Karpas-422 (cell line): ENCODE measurements around the gene PANK1. TPM values are rescaled to one million over a fixed set of nuclear protein-coding genes. Genes with fewer than 3 reads are reported as not detected.
"Not testable (repeated sequence)": the region's sequence is repeated elsewhere in the genome, so short reads cannot be mapped to it uniquely, and the experiment has no call there.

Source experiments
- DNase-seq: peaks from one replicate; pipeline ENCODE4 v3.0.0-alpha.2; 2015
- H2AFZ ChIP-seq: fragments of 200-600 bp; sonication (generic); 2 replicates; pipeline ENCODE4 v1.6.1; 2014; ENCODE audit warnings: antibody characterized with exemption, low read length, mixed read lengths
- H3K27ac ChIP-seq: fragments of 200-600 bp; sonication (generic); 2 replicates; pipeline ENCODE4 v1.5.1; 2014; ENCODE audit warnings: mild to moderate bottlenecking, low read length, moderate library complexity
- H3K27me3 ChIP-seq: fragments of 200-600 bp; sonication (generic); 2 replicates; pipeline ENCODE4 v1.6.1; 2014; ENCODE audit warnings: low read length, mixed read lengths
- H3K36me3 ChIP-seq: fragments of 200-600 bp; sonication (generic); 2 replicates; pipeline ENCODE4 v1.6.1; 2014; ENCODE audit warnings: low read length, mixed read lengths; ENCODE audit not compliant: insufficient read depth
- H3K4me1 ChIP-seq: fragments of 200-600 bp; sonication (generic); 2 replicates; pipeline ENCODE4 v1.6.1; 2014; ENCODE audit warnings: mild to moderate bottlenecking, low read length, mixed read lengths
- H3K4me2 ChIP-seq: fragments of 200-600 bp; sonication (generic); 2 replicates; pipeline ENCODE4 v1.6.1; 2014; ENCODE audit warnings: low read length, low read depth, mild to moderate bottlenecking; ENCODE audit not compliant: poor library complexity, severe bottlenecking
- H3K4me3 ChIP-seq: fragments of 200-600 bp; sonication (generic); 2 replicates; pipeline ENCODE4 v1.5.1; 2014; ENCODE audit warnings: mild to moderate bottlenecking, antibody characterized with exemption, low read length, mixed read lengths
- H3K79me2 ChIP-seq: fragments of 200-600 bp; sonication (generic); 2 replicates; pipeline ENCODE4 v1.6.1; 2014; ENCODE audit warnings: mild to moderate bottlenecking, low read length, mixed read lengths
- H3K9ac ChIP-seq: fragments of 200-600 bp; sonication (generic); 2 replicates; pipeline ENCODE4 v1.6.0; 2014; ENCODE audit warnings: low read length
- H3K9me2 ChIP-seq: fragments of 200-600 bp; sonication (generic), shearing (Covaris generic); replicated peaks from 2 replicates; pipeline ENCODE4 v1.6.0; 2014; ENCODE audit warnings: mild to moderate bottlenecking, low read length, moderate library complexity; ENCODE audit not compliant: insufficient read depth
- H3K9me3 ChIP-seq: fragments of 300-700, 200-600 bp; sonication (generic); 2 replicates; pipeline ENCODE4 v1.6.1; 2014; ENCODE audit warnings: low read length, mixed read lengths
- H4K20me1 ChIP-seq: fragments of 200-600 bp; sonication (generic); 2 replicates; pipeline ENCODE4 v1.6.1; 2014; ENCODE audit warnings: mild to moderate bottlenecking, antibody characterized with exemption, low read length, low read depth; ENCODE audit not compliant: insufficient read depth
- total RNA-seq: library from RNA; depleted of rRNA; stranded (reverse); fragments of >200 nt; shearing (Covaris generic); gene quantifications from 2 replicates; pipeline ENCODE4 v1.2.3, GENCODE V29; 2014; ENCODE audit warnings: low replicate concordance

PANK1 gene
- total RNA-seq, 1 experiment from 2014 or later: 8.1 TPM

DNA sequence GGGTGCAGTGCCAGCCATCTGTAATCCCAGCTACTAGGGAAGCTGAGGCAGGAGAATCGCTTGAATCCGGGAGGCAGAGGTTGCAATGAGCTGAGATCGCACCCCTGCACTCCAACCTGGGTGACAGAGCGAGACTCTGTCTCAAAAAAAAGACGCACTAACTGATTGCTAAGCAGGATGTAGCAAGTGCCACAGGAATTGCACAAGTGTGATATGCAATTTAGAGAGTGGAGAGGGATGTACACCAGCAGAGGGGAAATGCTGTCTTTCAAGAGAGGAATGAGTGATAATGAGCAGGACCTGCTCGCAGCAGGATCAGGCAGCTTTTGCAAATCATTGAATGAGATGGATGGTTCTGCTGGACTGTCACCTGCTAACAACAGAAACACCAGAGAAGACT, 96.4 kb downstream of the PANK1 start:
- Histone ChIP-seq H3K9ac (no peak overlapping the region), H3K4me1 (no peaks in the 10 kb centered on the region), H4K20me1 (no peaks in the 10 kb centered on the region), H2AFZ (no peak overlapping the region), H3K9me3 (no peaks in the 10 kb centered on the region), H3K27me3 (no peaks in the 10 kb centered on the region), H3K27ac (no peak overlapping the region), H3K36me3 (no peaks in the 10 kb centered on the region), H3K79me2 (no peaks in the 10 kb centered on the region), H3K4me2 (no peak overlapping the region), H3K9me2 (no peaks in the 10 kb centered on the region), H3K4me3 (no peak overlapping the region)
- no peak for DNase-seq

DNA sequence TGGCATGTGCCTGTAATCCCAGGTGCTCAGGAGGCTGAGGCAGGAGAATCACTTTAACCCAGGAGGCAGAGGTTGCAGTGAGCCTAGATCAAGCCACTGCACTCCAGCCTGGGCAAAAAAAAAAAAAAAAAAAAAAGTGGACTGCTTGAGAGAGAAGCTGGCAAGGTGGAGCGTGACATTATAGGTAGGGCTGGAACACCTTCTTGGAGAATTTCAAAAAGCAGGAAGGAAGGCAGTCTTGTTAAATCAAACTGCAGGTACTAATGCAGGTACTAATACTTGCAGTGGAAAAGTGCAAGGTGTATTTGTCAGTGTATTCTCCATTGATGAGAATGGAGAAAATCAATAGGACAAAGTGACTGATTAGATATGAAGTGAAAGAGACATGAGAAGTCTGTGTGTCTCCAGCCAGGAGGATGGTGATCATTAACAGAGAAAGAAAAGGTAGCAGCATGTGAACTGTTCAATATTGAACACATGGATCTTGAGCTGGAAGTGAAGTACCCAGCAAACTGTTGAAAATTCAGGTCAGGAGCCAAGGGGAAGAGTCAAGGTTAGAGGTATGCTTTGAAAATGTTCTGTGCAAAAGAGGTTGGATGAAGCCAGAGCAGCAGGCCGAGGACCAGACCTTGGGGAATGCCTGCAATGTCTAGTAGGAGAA, 97.1 kb downstream of the PANK1 start:
- H3K4me1 ChIP-seq: no peaks in the 10 kb centered on the region
- no peak overlapping the region for H3K9ac ChIP-seq
- no peaks in the 10 kb centered on the region for H4K20me1 ChIP-seq
- H3K4me3 ChIP-seq: no peak overlapping the region
- DNase-seq: no peak
- H2AFZ ChIP-seq: no peak overlapping the region
- no peaks in the 10 kb centered on the region for H3K9me2 ChIP-seq
- H3K9me3 ChIP-seq: no peaks in the 10 kb centered on the region
- no peaks in the 10 kb centered on the region for H3K79me2 ChIP-seq
- no peaks in the 10 kb centered on the region for H3K27me3 ChIP-seq
- no peak overlapping the region for H3K4me2 ChIP-seq
- H3K27ac ChIP-seq: no peak overlapping the region
- H3K36me3 ChIP-seq: no peaks in the 10 kb centered on the region

DNA sequence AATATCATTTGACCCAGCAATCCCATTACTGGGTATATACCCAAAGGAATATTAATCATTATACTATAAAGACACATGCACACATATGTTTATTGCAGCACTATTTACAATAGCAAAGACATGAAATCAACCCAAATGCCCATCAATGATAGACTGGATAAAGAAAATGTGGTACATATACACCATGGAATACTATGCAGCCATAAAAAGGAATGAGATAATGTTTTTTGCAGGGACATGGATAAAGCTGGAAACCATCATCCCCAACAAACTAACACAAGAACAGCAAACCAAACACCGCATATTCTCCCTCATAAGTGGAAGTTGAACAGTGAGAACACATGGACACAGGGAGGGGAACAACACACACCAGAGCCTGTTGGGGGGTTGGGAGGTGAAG, 98.4 kb downstream of the PANK1 start:
- not testable (repeated sequence) for H3K4me1 ChIP-seq

DNA sequence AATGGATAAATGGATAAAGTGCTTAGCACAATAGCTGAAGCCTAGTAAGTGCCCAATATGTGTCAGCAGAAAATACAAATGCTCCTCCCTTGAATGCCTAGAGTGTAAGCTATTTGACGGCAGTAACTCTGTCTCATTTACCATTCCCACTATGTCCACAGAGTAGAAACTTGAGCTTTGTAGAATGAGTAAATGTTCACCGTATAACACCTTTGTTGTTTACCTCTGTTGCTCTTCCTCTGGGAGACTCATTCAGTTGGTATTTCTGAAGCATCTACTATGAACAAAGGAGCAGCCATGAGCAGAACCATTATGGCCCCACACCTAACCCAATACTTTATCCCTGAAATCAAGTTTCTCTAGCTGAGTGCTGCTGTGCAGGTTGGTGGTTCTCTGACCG, 101.2 kb downstream of the PANK1 start:
- no peak for DNase-seq
- H2AFZ ChIP-seq: no peak overlapping the region

More for the DNA sequence above, 98.4 kb downstream of the PANK1 start:
- H3K9me2 ChIP-seq, H2AFZ ChIP-seq, H3K27me3 ChIP-seq, H3K36me3 ChIP-seq, H4K20me1 ChIP-seq, DNase-seq, H3K9ac ChIP-seq, H3K4me3 ChIP-seq, H3K27ac ChIP-seq, H3K79me2 ChIP-seq, H3K9me3 ChIP-seq, H3K4me2 ChIP-seq: not testable (repeated sequence)

DNA sequence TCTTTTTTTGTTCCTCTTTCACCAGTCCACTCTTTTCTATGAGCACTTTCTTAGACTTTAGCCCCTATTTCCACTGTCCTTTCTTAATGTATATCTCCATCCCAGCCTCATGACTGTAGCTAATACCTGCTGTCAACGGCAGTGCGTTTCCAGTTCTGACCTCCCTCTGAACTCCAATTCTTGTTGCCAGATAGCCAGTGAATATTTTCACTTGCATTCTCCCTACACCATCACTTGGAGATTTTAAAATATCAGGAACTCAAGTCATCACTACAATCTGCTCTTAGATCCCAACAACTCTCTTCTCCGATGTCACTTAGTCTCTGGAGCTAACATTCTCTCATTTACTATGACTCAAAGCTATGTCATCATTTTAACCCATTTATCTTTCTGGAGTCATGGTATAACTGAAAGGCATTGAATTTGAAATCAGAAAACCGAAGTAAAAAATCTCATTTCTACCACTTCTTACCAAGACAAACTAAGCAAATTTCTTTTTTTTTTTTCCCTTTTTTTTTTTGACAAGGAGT, 104.6 kb downstream of the PANK1 start:
- H3K27ac ChIP-seq: no peak overlapping the region
- H3K9ac ChIP-seq: no peak overlapping the region
- no peaks in the 10 kb centered on the region for H3K79me2 ChIP-seq
- H3K9me2 ChIP-seq: no peaks in the 10 kb centered on the region
- no peaks in the 10 kb centered on the region for H3K9me3 ChIP-seq
- H3K4me3 ChIP-seq: no peak overlapping the region
- H3K27me3 ChIP-seq: no peaks in the 10 kb centered on the region
- H4K20me1 ChIP-seq: no peaks in the 10 kb centered on the region
- no peak for DNase-seq
- H3K4me1 ChIP-seq: no peaks in the 10 kb centered on the region
- no peaks in the 10 kb centered on the region for H3K36me3 ChIP-seq
- no peak overlapping the region for H3K4me2 ChIP-seq
- no peak overlapping the region for H2AFZ ChIP-seq

More for the DNA sequence above, 101.2 kb downstream of the PANK1 start:
- no peaks in the 10 kb centered on the region for H3K36me3 ChIP-seq
- H4K20me1 ChIP-seq: no peaks in the 10 kb centered on the region
- H3K9ac ChIP-seq: no peak overlapping the region
- no peak overlapping the region for H3K4me3 ChIP-seq
- H3K27me3 ChIP-seq: no peaks in the 10 kb centered on the region
- no peaks in the 10 kb centered on the region for H3K4me1 ChIP-seq
- H3K4me2 ChIP-seq: no peak overlapping the region
- no peaks in the 10 kb centered on the region for H3K9me3 ChIP-seq
- no peaks in the 10 kb centered on the region for H3K9me2 ChIP-seq
- H3K79me2 ChIP-seq: no peaks in the 10 kb centered on the region
- H3K27ac ChIP-seq: no peak overlapping the region

DNA sequence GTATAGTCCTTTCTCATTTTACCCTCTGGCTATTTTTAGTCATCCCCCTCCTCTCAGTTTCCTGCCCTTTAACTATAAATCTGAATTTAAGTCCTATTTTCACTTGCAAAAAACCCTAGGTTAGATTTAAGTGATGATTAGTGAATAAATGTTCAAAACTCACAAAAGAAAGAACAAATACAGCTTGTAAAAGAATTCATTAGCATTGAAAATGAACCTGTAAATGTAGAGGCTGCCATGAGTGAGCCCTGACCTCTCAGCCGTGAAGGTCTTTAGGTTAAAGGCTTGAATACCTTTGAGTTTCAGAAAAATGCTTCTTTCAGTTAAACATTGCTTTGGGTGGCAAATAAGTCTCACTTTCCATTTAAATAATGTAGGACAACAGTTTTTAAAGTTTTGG, 107.7 kb downstream of the PANK1 start:
- no peak overlapping the region for H3K4me3 ChIP-seq
- no peak for DNase-seq
- no peak overlapping the region for H3K4me2 ChIP-seq
- H3K27ac ChIP-seq: no peak overlapping the region
- no peaks in the 10 kb centered on the region for H3K27me3 ChIP-seq
- H3K9me3 ChIP-seq: no peaks in the 10 kb centered on the region
- H4K20me1 ChIP-seq: no peaks in the 10 kb centered on the region
- H2AFZ ChIP-seq: no peak overlapping the region
- no peaks in the 10 kb centered on the region for H3K9me2 ChIP-seq
- H3K79me2 ChIP-seq: no peaks in the 10 kb centered on the region
- H3K9ac ChIP-seq: no peak overlapping the region
- H3K36me3 ChIP-seq: no peaks in the 10 kb centered on the region
- no peaks in the 10 kb centered on the region for H3K4me1 ChIP-seq

DNA sequence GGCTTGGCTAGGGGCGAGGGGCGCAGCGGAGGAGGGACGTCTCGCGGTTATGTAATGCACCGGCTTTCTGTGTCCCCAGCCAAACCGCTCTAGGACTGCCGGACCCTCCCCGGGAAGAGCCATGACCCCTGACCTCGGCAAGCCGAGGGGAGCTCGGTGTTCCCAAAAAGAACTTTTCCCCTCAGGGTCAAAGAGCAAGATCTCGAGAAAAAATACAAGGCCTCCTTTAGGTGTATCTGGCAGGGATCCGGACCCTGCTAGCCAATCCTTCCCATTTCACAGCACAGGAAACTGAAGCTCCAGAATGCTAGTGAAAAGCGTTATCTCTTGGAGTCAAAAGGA, 109.1 kb downstream of the PANK1 start:
- no peaks in the 10 kb centered on the region for H3K9me3 ChIP-seq
- H3K27ac ChIP-seq: no peak overlapping the region
- H3K4me3 ChIP-seq: no peak overlapping the region
- H3K9me2 ChIP-seq: no peaks in the 10 kb centered on the region
- H3K36me3 ChIP-seq: no peaks in the 10 kb centered on the region
- H3K27me3 ChIP-seq: no peaks in the 10 kb centered on the region
- no peaks in the 10 kb centered on the region for H3K4me1 ChIP-seq
- H3K9ac ChIP-seq: no peak overlapping the region
- H2AFZ ChIP-seq: no peak overlapping the region
- H4K20me1 ChIP-seq: no peaks in the 10 kb centered on the region
- no peak for DNase-seq
- H3K79me2 ChIP-seq: no peaks in the 10 kb centered on the region
- H3K4me2 ChIP-seq: no peak overlapping the region

DNA sequence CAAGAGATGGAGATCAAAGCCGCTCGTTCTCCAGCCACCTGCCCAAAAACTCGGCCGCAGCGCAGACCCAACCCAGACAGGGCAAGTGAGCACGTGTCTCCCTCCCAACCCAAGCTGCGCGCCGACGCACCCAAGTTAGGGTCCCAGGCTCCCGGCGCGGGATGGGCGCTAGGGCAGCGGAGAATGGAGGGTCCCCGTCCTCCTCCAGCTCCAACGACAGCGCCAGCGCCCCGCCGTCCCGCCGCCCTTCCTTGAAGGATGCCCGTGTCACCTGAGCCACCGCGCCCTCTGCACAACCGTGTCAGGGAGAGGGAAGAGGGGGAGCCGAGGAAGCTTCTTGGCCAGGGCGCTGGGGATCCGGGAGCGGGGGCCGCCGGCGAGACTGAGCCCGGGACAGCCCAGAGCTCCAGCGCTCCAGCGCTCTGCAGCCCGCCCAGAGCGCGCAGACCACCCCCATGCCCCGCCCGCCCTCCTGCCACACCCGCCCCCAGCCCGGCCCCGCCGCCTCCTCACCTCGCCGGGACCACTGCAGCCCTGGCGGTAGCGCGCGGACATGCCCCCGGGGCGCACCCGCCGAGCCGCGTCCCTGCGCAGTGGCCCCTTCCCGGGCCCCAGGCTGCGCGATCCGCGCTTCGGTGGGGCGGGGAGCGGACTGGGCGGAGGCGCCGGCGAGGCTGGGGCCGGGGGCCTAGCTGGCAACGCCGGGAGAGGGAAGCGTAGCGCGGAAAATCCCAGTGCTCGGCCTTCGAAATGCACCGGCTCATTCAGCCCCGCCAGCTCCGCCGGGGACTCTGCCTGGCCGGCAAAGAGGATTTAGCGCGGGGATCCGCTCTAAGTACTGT, 109.7 kb downstream of the PANK1 start, which contains the start of gene SLC16A12:
SLC16A12 (minus strand) TSS at position 424 of the 842 bp plus-strand sequence. CDS start 73,016 bp downstream, outside the sequence.
- H3K9ac ChIP-seq: no peak within 1 kb of the TSS
- H3K9me3 ChIP-seq: no peaks in the 10 kb centered on the region
- no peaks in the 10 kb centered on the region for H3K4me1 ChIP-seq
- no peak within 1 kb of the TSS for H2AFZ ChIP-seq
- DNase-seq: no peak
- no peak within 1 kb of the TSS for H3K4me3 ChIP-seq
- H4K20me1 ChIP-seq: no peaks in the 10 kb centered on the region
- no peaks in the 10 kb centered on the region for H3K36me3 ChIP-seq
- no peak within 1 kb of the TSS for H3K4me2 ChIP-seq
- no peaks in the 10 kb centered on the region for H3K9me2 ChIP-seq
- H3K79me2 ChIP-seq: no peaks in the 10 kb centered on the region
- no peaks in the 10 kb centered on the region for H3K27me3 ChIP-seq
- H3K27ac ChIP-seq: no peak within 1 kb of the TSS
